ENCODE measurements around the gene MAP3K5.

The MAP3K5 gene

DNA sequence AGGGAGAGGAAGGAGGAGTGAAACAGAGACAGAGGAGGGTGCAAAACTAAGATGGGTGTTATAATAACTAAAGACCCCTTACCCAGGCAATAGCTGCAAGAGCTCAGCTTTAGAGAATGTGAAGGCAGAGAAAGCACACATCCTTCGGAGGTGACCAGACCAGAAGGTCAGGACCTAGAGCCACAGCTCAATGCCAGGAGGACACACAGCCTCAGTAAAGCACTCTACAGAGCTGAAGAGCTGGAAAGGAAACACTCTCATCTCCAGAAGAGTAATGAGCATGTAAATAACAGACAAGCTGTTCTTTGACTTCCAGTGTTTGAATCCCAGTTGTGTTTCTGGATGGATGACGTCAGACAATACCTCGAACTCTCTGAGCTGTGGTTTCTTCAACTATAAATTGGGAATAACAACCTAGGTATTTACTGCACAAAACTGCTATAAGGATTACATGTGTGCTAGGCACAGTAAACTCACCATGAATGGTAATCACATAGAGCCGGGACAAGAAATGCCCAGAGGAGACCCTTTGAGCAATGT lies 63.2 kb downstream of the MAP3K5 start:
- no peak for DNase-seq (ENCODE audit: extremely low read depth, low read depth)
- TF ChIP-seq, protein P1, sequence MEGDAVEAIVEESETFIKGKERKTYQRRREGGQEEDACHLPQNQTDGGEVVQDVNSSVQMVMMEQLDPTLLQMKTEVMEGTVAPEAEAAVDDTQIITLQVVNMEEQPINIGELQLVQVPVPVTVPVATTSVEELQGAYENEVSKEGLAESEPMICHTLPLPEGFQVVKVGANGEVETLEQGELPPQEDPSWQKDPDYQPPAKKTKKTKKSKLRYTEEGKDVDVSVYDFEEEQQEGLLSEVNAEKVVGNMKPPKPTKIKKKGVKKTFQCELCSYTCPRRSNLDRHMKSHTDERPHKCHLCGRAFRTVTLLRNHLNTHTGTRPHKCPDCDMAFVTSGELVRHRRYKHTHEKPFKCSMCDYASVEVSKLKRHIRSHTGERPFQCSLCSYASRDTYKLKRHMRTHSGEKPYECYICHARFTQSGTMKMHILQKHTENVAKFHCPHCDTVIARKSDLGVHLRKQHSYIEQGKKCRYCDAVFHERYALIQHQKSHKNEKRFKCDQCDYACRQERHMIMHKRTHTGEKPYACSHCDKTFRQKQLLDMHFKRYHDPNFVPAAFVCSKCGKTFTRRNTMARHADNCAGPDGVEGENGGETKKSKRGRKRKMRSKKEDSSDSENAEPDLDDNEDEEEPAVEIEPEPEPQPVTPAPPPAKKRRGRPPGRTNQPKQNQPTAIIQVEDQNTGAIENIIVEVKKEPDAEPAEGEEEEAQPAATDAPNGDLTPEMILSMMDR (IDR thresholded peaks at IDR 0.05; ENCODE audit: low read depth, low read length): no peak

DNA sequence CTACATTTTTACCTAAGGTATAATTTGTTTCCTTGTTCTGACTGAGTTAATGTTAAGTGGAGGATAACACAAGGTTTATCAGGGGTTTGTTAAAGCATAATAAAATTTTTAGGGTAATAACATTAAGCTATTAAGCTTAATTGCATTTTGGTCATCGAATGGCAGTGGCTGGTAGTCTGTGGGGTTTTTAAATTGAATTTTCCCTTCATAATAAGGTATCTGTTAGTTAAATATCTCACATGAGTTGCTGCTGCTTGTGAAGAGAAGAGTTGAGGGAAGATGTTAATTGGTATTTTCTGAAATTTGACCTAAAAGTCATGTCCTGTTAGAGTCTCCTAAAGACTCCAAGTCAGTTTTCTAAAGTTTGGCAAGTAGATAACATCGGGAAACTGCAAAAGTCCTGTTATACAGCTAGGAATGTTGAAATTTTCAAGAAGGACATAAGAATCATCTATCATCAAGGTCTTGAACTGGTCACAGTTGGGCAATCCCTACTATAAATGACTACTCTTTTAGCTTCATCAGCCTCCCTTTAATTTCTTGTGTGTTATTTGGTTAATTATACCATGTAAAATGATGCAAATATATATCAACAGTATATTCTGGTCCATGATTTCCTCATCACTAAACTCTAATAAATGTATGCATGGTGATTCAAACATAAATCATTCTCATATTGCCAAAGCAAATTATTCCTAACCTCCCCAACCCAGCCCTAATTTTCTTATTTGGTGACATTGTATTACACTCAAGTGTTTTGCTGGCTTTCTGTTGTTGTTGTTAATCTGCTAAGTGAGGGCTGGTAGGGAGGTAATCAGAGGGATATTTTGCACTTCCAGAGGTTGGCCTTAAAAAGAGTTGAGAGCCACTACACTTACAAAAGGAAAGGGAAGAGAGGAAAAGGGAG lies 64.0 kb downstream of the MAP3K5 start:
- TF ChIP-seq, protein P1 (IDR thresholded peaks at IDR 0.05; ENCODE audit: low read depth, low read length): no peak
- no peak for DNase-seq (ENCODE audit: extremely low read depth, low read depth)

DNA sequence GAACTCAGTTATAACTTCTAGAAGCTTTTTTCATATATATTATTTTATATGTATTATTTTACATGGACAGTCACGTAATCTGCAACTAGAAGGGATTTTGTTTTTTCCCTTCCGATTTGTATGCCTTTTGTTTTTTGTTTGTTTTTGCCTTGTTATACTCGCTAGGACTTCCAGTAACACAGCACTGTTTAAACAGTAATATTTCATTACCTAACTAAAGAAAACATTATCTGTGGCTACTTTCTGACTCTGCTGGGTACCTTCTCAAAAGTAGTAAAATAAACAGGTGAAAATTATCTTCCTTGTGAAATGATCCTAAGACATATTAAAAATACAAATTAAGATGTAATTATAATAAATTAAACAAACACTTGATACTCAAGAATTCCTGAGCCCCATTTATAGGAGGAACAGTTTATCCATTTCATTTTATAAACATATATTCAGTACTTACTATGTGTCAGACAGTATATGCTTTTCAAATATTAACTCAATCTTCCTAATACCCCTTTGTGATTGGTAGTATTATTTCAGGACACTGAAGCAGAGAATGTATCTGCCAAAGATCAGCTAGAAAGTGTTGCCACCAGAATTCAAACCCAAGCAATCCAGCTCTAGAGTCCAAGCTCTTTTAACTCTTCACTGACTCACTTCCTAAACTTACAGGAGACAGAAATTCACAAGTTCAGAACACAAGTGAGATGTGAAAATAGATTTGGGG lies 65.3 kb downstream of the MAP3K5 start:
- no peak for DNase-seq (ENCODE audit: extremely low read depth, low read depth)
- TF ChIP-seq, protein P1 (IDR thresholded peaks at IDR 0.05; ENCODE audit: low read depth, low read length): no peak

DNA sequence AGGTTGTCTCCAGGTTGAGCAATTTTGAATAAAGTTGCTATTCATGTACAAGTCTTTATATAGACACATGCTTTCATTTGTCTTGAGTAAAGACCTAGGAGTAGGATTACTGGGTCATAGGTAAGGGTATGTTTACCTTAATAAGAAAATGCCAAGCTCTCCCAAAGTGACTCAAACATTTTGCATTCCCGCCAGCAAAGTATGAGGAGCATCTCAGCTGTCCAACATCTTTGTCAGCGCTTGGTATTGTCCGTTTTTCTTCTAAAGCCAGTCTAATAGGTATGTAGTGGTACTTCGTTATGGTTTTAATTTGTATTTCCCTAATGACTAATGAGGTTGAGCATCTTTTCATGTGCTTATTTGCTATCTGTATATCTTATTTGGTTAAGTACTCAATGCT lies 67.2 kb downstream of the MAP3K5 start:
- TF ChIP-seq, protein P1 (IDR thresholded peaks at IDR 0.05; ENCODE audit: low read depth, low read length): no peak

DNA sequence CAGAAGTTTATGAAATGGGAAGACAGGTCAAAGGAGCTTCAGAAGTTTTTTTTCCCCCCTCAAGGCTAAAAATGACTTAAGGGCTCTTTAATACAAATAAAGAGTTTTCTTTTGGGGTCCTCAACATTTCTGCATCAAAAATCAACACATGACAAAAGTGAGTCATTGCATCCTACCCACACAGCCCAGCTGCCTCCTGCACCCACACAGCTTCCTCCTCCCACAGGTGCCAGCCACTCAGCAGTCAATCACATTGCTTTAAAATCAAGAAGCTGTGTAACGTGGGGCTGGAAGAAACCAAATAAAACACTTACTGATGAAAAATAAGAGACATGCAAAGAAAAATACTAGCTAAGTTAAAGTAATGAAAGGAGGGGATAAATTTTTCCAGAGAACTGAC lies 68.5 kb downstream of the MAP3K5 start:
- no peak for DNase-seq (ENCODE audit: extremely low read depth, low read depth)
- TF ChIP-seq, protein P1 (IDR thresholded peaks at IDR 0.05; ENCODE audit: low read depth, low read length): no peak

More for the DNA sequence above, 67.2 kb downstream of the MAP3K5 start:
- DNase-seq (ENCODE audit: extremely low read depth, low read depth): no peak

DNA sequence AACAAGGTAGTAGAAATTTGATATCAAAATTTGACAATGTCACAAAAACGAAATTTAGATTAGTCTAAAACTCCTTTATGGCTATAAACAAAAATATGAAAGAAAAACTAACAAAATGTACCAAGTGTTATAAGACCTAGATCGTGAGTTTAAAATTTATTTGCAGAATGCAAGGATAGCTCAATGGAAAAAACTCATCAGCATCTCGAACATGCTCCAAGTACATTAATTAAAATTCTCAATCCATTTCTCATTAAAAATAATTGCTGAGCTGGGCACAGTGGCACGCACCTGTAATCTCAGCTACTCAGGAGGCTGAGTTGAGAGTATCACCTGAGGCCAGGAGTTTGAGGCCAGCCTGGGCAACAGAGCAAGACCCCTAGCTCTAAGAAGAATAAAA lies 70.8 kb downstream of the MAP3K5 start:
- DNase-seq (ENCODE audit: extremely low read depth, low read depth): no peak
- TF ChIP-seq, protein P1 (IDR thresholded peaks at IDR 0.05; ENCODE audit: low read depth, low read length): no peak
